Neural crest cell (in vitro differentiated cells): ENCODE data around the gene ACAD8. TPM values are rescaled to one million over a fixed set of nuclear protein-coding genes. Genes with fewer than 3 reads are reported as not detected.

Source experiments
- DNase-seq: peaks from one replicate; pipeline ENCODE4 v3.0.0; 2021; ENCODE audit warnings: low read depth, mixed read lengths, low spot score
- H3K27ac Mint-ChIP-seq: one replicate; pipeline ENCODE4 v1.8.0; 2021; ENCODE audit warnings: mild to moderate bottlenecking, mixed read lengths; ENCODE audit not compliant: unreplicated experiment
- H3K27me3 Mint-ChIP-seq: 2 replicates; pipeline ENCODE4 v1.8.0; 2021; ENCODE audit warnings: low read depth, mild to moderate bottlenecking, mixed read lengths
- H3K36me3 Mint-ChIP-seq: 2 replicates; pipeline ENCODE4 v1.8.0; 2021; ENCODE audit warnings: low read depth, mild to moderate bottlenecking, mixed read lengths
- H3K4me1 Mint-ChIP-seq: 2 replicates; pipeline ENCODE4 v1.8.0; 2021; ENCODE audit warnings: mixed read lengths
- H3K4me3 Mint-ChIP-seq: one replicate; pipeline ENCODE4 v1.8.0; 2021; ENCODE audit warnings: mild to moderate bottlenecking, mixed read lengths
- H3K9me3 Mint-ChIP-seq: 2 replicates; pipeline ENCODE4 v1.8.0; 2021; ENCODE audit warnings: mixed read lengths
- CTCF ChIP-seq: fragments of 200-600 bp; sonication (generic); conservative IDR thresholded peaks from 2 replicates; pipeline ENCODE4 v1.5.0; 2021; ENCODE audit warnings: antibody characterized with exemption, mild to moderate bottlenecking
- total RNA-seq: library from RNA; stranded (reverse); gene quantifications from 2 replicates; pipeline ENCODE4 v1.2.1, GENCODE V29; 2021

ACAD8 gene
- total RNA-seq, 1 donor from 2014 or later = 28.5 TPM

GRCh38 chr11:134293119-134294113 lies 40.0 kb downstream of the ACAD8 start:
- Mint-ChIP-seq H3K27me3 (peaks cover 12% of the 10 kb centered on the region), H3K4me1 (peaks cover 9% of the 10 kb centered on the region), H3K4me3 (no peak overlapping the region), H3K27ac (no peak overlapping the region), H3K9me3 (no peaks in the 10 kb centered on the region), H3K36me3 (no peaks in the 10 kb centered on the region)
- no peak for TF ChIP-seq CTCF
- DNase-seq = no peak

GRCh38 chr11:134294664-134295063 lies 41.3 kb downstream of the ACAD8 start:
- no peak for TF ChIP-seq CTCF
- Mint-ChIP-seq H3K4me3 (no peak overlapping the region), H3K27ac (no peak overlapping the region), H3K4me1 (peaks cover 1% of the 10 kb centered on the region), H3K9me3 (no peaks in the 10 kb centered on the region), H3K36me3 (no peaks in the 10 kb centered on the region), H3K27me3 (peaks cover 10% of the 10 kb centered on the region)
- DNase-seq = no peak

- no peak for TF ChIP-seq CTCF
- DNase-seq = no peak
- Mint-ChIP-seq H3K36me3 (peaks cover 2% of the 10 kb centered on the region), H3K4me1 (no peaks in the 10 kb centered on the region), H3K9me3 (peaks cover 15% of the 10 kb centered on the region), H3K27ac (no peak overlapping the region), H3K27me3 (peaks cover 6% of the 10 kb centered on the region), H3K4me3 (no peak overlapping the region)
Observed at GRCh38 chr11:134312223-134312622, 58.9 kb downstream of the ACAD8 start.

GRCh38 chr11:134312807-134313206 lies 59.4 kb downstream of the ACAD8 start:
- no peak for TF ChIP-seq CTCF
- Mint-ChIP-seq H3K4me1 (no peaks in the 10 kb centered on the region), H3K36me3 (peaks cover 2% of the 10 kb centered on the region), H3K4me3 (no peak overlapping the region), H3K27me3 (peaks cover 7% of the 10 kb centered on the region), H3K9me3 (peaks cover 9% of the 10 kb centered on the region), H3K27ac (no peak overlapping the region)
- no peak for DNase-seq

- Mint-ChIP-seq H3K27me3 (peaks cover 7% of the 10 kb centered on the region), H3K27ac (no peak overlapping the region), H3K4me1 (no peaks in the 10 kb centered on the region), H3K4me3 (no peak overlapping the region), H3K36me3 (peaks cover 2% of the 10 kb centered on the region), H3K9me3 (peaks cover 7% of the 10 kb centered on the region)
- no peak for DNase-seq
- no peak for TF ChIP-seq CTCF
Observed at GRCh38 chr11:134313379-134313778, 60.0 kb downstream of the ACAD8 start.
